ENCODE results near the gene AVPR1B. TPM values are rescaled to one million over a fixed set of nuclear protein-coding genes. Genes with fewer than 3 reads are reported as not detected.

The AVPR1B gene
- total and polyA plus RNA-seq, 2 donors (not counting 3 experiments of a cell fraction or from before 2014, with no cell fraction given): not detected

DNA sequence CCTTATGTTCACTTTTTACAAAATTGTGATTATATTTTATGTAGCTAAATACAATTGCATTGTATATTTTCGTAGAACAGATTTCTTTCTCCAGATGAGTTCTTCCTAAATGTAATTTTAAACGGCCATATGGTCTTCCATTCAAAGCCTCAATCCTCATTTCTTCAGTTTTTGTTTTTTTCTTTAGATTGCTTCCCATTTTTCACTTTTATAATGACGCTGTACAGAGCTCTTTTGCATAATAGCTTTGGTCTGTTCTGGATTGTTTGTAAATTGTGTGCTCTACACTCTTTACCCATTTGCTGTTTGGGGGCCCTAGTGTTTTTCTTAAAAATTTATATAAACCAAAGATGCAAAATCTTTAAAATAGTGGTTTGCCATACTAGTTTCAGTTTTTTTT lies 27.8 kb downstream of the AVPR1B start:
- no peak for FAIRE-seq
- no peak for TF ChIP-seq EZH2 (IDR thresholded peaks at IDR 0.05; ENCODE audit: borderline replicate concordance, low read depth, low read length, severe bottlenecking)
- no peak for TF ChIP-seq POLR2AphosphoS5 (IDR thresholded peaks at IDR 0.05; ENCODE audit: insufficient read depth, low read depth, low read length)
- TF ChIP-seq, protein P1, sequence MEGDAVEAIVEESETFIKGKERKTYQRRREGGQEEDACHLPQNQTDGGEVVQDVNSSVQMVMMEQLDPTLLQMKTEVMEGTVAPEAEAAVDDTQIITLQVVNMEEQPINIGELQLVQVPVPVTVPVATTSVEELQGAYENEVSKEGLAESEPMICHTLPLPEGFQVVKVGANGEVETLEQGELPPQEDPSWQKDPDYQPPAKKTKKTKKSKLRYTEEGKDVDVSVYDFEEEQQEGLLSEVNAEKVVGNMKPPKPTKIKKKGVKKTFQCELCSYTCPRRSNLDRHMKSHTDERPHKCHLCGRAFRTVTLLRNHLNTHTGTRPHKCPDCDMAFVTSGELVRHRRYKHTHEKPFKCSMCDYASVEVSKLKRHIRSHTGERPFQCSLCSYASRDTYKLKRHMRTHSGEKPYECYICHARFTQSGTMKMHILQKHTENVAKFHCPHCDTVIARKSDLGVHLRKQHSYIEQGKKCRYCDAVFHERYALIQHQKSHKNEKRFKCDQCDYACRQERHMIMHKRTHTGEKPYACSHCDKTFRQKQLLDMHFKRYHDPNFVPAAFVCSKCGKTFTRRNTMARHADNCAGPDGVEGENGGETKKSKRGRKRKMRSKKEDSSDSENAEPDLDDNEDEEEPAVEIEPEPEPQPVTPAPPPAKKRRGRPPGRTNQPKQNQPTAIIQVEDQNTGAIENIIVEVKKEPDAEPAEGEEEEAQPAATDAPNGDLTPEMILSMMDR (IDR thresholded peaks at IDR 0.05; ENCODE audit: extremely low read depth in 1 of 2, insufficient read depth in 1 of 2, low read depth in 1 of 2, low read length in 2 of 2): no peak
- TF ChIP-seq GATA2 (IDR thresholded peaks at IDR 0.05; ENCODE audit: insufficient read depth, insufficient read length, low read depth, low read length): no peak
- no peak for TF ChIP-seq POLR2A (IDR thresholded peaks at IDR 0.05; ENCODE audit: low read depth, low read length)
- no peak for TF ChIP-seq MYC (IDR thresholded peaks at IDR 0.05; ENCODE audit: low read depth, low read length)
- TF ChIP-seq JUN (IDR thresholded peaks at IDR 0.05; ENCODE audit: borderline replicate concordance, insufficient read depth, insufficient read length, low read depth): no peak
- TF ChIP-seq, protein P2, sequence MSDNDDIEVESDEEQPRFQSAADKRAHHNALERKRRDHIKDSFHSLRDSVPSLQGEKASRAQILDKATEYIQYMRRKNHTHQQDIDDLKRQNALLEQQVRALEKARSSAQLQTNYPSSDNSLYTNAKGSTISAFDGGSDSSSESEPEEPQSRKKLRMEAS (IDR thresholded peaks at IDR 0.05; ENCODE audit: insufficient read depth, insufficient read length): no peak
- TF ChIP-seq FOS (IDR thresholded peaks at IDR 0.05; ENCODE audit: borderline replicate concordance, insufficient read depth, low read length): no peak
- no peaks in the 10 kb centered on the region for H3K36me3 ChIP-seq (ENCODE audit: control insufficient read depth in 2 of 2, extremely low read depth in 1 of 2, insufficient read depth in 2 of 2, low read length in 2 of 2)
- H3K27ac ChIP-seq (ENCODE audit: insufficient read depth, low read depth, low read length): no peak overlapping the region
- DNase-seq (ENCODE audit: low read depth, low spot score): no peak
- H3K9ac ChIP-seq (replicated peaks; ENCODE audit: extremely low read depth, insufficient read depth, low read length): no peak overlapping the region
- no peaks in the 10 kb centered on the region for H3K9me3 ChIP-seq (replicated peaks; ENCODE audit: control insufficient read depth, insufficient read depth, low read length)
- no peaks in the 10 kb centered on the region for H4K20me1 ChIP-seq (replicated peaks; ENCODE audit: control insufficient read depth, extremely low read depth, insufficient read depth, low read length)
- no peak overlapping the region for H3K4me3 ChIP-seq (replicated peaks in 1 of 3; ENCODE audit: insufficient read depth in 1 of 3, low read depth in 1 of 3, low read length in 3 of 3)
- dilution Hi-C loops (cut with MboI; ENCODE audit: extremely low pct_ligation_motif_present, low sequenced_read_pairs) (no loop called here), intact Hi-C loops (cut with micrococcal nuclease) (no loop called here)
- H3K9me1 ChIP-seq (replicated peaks; ENCODE audit: control insufficient read depth, extremely low read depth, insufficient read depth, low read length): no peaks in the 10 kb centered on the region
- CTCF ChIA-PET: interaction anchor here (0.7 to 1.2 kb wide), 2 partner anchors 105 to 1256 kb away, joined by 3 read pairs; no protein-coding TSS in a partner anchor
- H3K27me3 ChIP-seq (ENCODE audit: control insufficient read depth in 2 of 2, insufficient read depth in 2 of 2, low read length in 2 of 2): peaks cover 0 to 6% of the 10 kb centered on the region in 2 experiments
- no peaks in the 10 kb centered on the region for H3K4me1 ChIP-seq (ENCODE audit: control insufficient read depth, extremely low read depth, insufficient read depth, low read length)
- no peak overlapping the region for H3K4me2 ChIP-seq (ENCODE audit: insufficient read depth, low read length)
- BruUV-seq (replicated peaks): no TSS peak
- POLR2A ChIA-PET: no interaction called here
- no peaks in the 10 kb centered on the region for H3K79me2 ChIP-seq (ENCODE audit: control insufficient read depth, insufficient read depth, low read length)
- no peak overlapping the region for H2AFZ ChIP-seq (ENCODE audit: low read depth, low read length)

Data from endothelial cell of umbilical vein (primary cell).